ENCODE measurements around the gene ITGB1BP1. TPM values are rescaled to one million over a fixed set of nuclear protein-coding genes. Genes with fewer than 3 reads are reported as not detected.

ITGB1BP1 gene
- total RNA-seq, 1 experiment from 2014 or later = 32.7 TPM

DNA sequence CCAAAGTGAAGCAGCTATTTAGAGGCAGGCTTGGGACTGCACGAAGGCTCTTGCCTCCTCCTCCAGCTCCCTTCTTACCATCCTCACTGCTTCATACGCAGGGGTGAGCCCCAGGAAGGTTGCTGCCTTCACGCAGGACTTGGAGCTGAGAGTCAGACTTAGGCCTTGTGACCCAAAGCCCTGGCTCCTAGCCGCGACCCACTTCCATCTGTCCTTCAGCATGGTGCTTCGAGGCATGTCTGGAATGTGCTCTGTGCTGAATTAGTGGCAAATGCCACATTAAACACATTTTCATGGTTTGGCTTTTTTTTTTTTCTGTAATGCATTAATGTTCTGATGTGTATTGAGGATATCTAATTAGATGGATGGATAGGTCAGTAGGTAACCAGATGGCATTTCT, 37.5 kb downstream of the ITGB1BP1 start:
- no peak for ATAC-seq
- POLR2A ChIA-PET = no interaction called here
- no peaks in the 10 kb centered on the region for H3K9me3 Mint-ChIP-seq
- CTCF ChIA-PET = interaction anchor here (1.1 to 1.3 kb wide), 2 partner anchors 14 to 243 kb away, joined by 3 to 5 read pairs; no protein-coding TSS in a partner anchor
- DNase-seq (ENCODE audit: low spot score) = no peak
- TF ChIP-seq SMAD3 (CRISPR knock-in tag; IDR thresholded peaks at IDR 0.05; ENCODE audit: borderline replicate concordance) (no peak), ZNF671 (CRISPR knock-in tag; IDR thresholded peaks at IDR 0.05) (no peak), NFYB (CRISPR knock-in tag; conservative IDR thresholded peaks at IDR 0.05; ENCODE audit: low read depth) (no peak), RELA (CRISPR knock-in tag; IDR thresholded peaks at IDR 0.05; ENCODE audit: borderline replicate concordance) (no peak), JUN (CRISPR knock-in tag; IDR thresholded peaks at IDR 0.05) (no peak), FOXJ3 (CRISPR knock-in tag; IDR thresholded peaks at IDR 0.05; ENCODE audit: borderline replicate concordance) (no peak), ZNF416 (CRISPR knock-in tag; IDR thresholded peaks at IDR 0.05) (no peak), TEAD1 (CRISPR knock-in tag; IDR thresholded peaks at IDR 0.05) (no peak), PRRX2 (CRISPR knock-in tag; IDR thresholded peaks at IDR 0.05) (no peak)
- TF ChIP-seq, protein P1, sequence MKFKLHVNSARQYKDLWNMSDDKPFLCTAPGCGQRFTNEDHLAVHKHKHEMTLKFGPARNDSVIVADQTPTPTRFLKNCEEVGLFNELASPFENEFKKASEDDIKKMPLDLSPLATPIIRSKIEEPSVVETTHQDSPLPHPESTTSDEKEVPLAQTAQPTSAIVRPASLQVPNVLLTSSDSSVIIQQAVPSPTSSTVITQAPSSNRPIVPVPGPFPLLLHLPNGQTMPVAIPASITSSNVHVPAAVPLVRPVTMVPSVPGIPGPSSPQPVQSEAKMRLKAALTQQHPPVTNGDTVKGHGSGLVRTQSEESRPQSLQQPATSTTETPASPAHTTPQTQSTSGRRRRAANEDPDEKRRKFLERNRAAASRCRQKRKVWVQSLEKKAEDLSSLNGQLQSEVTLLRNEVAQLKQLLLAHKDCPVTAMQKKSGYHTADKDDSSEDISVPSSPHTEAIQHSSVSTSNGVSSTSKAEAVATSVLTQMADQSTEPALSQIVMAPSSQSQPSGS (CRISPR knock-in tag; IDR thresholded peaks at IDR 0.05; ENCODE audit: borderline replicate concordance, low read depth) = no peak
- TF ChIP-seq, protein P2, sequence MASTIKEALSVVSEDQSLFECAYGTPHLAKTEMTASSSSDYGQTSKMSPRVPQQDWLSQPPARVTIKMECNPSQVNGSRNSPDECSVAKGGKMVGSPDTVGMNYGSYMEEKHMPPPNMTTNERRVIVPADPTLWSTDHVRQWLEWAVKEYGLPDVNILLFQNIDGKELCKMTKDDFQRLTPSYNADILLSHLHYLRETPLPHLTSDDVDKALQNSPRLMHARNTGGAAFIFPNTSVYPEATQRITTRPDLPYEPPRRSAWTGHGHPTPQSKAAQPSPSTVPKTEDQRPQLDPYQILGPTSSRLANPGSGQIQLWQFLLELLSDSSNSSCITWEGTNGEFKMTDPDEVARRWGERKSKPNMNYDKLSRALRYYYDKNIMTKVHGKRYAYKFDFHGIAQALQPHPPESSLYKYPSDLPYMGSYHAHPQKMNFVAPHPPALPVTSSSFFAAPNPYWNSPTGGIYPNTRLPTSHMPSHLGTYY (CRISPR knock-in tag; IDR thresholded peaks at IDR 0.05) = no peak
- TF ChIP-seq, protein P3, sequence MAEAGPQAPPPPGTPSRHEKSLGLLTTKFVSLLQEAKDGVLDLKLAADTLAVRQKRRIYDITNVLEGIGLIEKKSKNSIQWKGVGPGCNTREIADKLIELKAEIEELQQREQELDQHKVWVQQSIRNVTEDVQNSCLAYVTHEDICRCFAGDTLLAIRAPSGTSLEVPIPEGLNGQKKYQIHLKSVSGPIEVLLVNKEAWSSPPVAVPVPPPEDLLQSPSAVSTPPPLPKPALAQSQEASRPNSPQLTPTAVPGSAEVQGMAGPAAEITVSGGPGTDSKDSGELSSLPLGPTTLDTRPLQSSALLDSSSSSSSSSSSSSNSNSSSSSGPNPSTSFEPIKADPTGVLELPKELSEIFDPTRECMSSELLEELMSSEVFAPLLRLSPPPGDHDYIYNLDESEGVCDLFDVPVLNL (CRISPR knock-in tag; IDR thresholded peaks at IDR 0.05; ENCODE audit: borderline replicate concordance, low read depth) = no peak
- TF ChIP-seq, protein P4, sequence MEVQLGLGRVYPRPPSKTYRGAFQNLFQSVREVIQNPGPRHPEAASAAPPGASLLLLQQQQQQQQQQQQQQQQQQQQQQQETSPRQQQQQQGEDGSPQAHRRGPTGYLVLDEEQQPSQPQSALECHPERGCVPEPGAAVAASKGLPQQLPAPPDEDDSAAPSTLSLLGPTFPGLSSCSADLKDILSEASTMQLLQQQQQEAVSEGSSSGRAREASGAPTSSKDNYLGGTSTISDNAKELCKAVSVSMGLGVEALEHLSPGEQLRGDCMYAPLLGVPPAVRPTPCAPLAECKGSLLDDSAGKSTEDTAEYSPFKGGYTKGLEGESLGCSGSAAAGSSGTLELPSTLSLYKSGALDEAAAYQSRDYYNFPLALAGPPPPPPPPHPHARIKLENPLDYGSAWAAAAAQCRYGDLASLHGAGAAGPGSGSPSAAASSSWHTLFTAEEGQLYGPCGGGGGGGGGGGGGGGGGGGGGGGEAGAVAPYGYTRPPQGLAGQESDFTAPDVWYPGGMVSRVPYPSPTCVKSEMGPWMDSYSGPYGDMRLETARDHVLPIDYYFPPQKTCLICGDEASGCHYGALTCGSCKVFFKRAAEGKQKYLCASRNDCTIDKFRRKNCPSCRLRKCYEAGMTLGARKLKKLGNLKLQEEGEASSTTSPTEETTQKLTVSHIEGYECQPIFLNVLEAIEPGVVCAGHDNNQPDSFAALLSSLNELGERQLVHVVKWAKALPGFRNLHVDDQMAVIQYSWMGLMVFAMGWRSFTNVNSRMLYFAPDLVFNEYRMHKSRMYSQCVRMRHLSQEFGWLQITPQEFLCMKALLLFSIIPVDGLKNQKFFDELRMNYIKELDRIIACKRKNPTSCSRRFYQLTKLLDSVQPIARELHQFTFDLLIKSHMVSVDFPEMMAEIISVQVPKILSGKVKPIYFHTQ (CRISPR knock-in tag; IDR thresholded peaks at IDR 0.05) = no peak
- TF ChIP-seq, protein P5, sequence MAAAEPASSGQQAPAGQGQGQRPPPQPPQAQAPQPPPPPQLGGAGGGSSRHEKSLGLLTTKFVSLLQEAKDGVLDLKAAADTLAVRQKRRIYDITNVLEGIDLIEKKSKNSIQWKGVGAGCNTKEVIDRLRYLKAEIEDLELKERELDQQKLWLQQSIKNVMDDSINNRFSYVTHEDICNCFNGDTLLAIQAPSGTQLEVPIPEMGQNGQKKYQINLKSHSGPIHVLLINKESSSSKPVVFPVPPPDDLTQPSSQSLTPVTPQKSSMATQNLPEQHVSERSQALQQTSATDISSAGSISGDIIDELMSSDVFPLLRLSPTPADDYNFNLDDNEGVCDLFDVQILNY (CRISPR knock-in tag; IDR thresholded peaks at IDR 0.05) = no peak
- H3K36me3 Mint-ChIP-seq = peaks cover 5% of the 10 kb centered on the region; the same call in 1 of the 2 replicates
- no peak overlapping the region; the same call in 1 of the 2 replicates for H3K27ac Mint-ChIP-seq
- H3K27me3 Mint-ChIP-seq (ENCODE audit: low read depth) = no peaks in the 10 kb centered on the region
- no peak overlapping the region for H3K4me3 Mint-ChIP-seq
- no peaks in the 10 kb centered on the region for H3K4me1 Mint-ChIP-seq

DNA sequence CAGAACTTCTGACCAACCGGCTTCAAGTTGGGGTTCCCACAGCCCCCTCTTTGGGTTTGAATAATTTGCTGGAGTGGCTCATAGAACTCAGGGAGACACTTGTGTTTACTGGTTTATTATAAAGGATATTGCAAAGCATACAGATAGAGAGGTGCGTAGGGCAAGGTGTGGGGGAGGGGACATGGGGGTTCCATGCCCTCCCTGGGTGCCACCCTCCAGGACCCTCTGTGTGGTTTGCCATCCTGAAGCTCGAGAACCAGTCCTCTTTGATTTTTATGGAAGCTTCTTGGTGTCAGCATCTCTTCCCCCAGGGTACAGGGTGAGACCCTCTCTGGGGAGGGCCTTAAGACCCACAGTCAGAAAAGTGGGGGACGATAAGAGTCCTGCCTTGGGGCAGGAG, 38.8 kb downstream of the ITGB1BP1 start:
- Mint-ChIP-seq H3K4me3 (no peak overlapping the region), H3K9me3 (no peaks in the 10 kb centered on the region), H3K36me3 (peaks cover 8% of the 10 kb centered on the region), H3K4me1 (no peaks in the 10 kb centered on the region), H3K27me3 (ENCODE audit: low read depth) (no peaks in the 10 kb centered on the region), H3K27ac (no peak overlapping the region)
- POLR2A ChIA-PET = no interaction called here
- DNase-seq (ENCODE audit: low spot score) (no peak), ATAC-seq (no peak)
- CTCF ChIA-PET = no interaction called here
- TF ChIP-seq, protein P6, sequence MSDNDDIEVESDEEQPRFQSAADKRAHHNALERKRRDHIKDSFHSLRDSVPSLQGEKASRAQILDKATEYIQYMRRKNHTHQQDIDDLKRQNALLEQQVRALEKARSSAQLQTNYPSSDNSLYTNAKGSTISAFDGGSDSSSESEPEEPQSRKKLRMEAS (CRISPR knock-in tag; IDR thresholded peaks at IDR 0.05) = no peak
- TF ChIP-seq GTF2I (CRISPR knock-in tag; conservative IDR thresholded peaks at IDR 0.05) (no peak), ZNF416 (CRISPR knock-in tag; IDR thresholded peaks at IDR 0.05) (no peak), SOX15 (CRISPR knock-in tag; IDR thresholded peaks at IDR 0.05) (no peak)
- TF ChIP-seq, protein P7, sequence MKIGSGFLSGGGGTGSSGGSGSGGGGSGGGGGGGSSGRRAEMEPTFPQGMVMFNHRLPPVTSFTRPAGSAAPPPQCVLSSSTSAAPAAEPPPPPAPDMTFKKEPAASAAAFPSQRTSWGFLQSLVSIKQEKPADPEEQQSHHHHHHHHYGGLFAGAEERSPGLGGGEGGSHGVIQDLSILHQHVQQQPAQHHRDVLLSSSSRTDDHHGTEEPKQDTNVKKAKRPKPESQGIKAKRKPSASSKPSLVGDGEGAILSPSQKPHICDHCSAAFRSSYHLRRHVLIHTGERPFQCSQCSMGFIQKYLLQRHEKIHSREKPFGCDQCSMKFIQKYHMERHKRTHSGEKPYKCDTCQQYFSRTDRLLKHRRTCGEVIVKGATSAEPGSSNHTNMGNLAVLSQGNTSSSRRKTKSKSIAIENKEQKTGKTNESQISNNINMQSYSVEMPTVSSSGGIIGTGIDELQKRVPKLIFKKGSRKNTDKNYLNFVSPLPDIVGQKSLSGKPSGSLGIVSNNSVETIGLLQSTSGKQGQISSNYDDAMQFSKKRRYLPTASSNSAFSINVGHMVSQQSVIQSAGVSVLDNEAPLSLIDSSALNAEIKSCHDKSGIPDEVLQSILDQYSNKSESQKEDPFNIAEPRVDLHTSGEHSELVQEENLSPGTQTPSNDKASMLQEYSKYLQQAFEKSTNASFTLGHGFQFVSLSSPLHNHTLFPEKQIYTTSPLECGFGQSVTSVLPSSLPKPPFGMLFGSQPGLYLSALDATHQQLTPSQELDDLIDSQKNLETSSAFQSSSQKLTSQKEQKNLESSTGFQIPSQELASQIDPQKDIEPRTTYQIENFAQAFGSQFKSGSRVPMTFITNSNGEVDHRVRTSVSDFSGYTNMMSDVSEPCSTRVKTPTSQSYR (CRISPR knock-in tag; IDR thresholded peaks at IDR 0.05) = no peak
- TF ChIP-seq, protein P8, sequence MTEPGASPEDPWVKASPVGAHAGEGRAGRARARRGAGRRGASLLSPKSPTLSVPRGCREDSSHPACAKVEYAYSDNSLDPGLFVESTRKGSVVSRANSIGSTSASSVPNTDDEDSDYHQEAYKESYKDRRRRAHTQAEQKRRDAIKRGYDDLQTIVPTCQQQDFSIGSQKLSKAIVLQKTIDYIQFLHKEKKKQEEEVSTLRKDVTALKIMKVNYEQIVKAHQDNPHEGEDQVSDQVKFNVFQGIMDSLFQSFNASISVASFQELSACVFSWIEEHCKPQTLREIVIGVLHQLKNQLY (CRISPR knock-in tag; IDR thresholded peaks at IDR 0.05) = no peak
- TF ChIP-seq, protein P9, sequence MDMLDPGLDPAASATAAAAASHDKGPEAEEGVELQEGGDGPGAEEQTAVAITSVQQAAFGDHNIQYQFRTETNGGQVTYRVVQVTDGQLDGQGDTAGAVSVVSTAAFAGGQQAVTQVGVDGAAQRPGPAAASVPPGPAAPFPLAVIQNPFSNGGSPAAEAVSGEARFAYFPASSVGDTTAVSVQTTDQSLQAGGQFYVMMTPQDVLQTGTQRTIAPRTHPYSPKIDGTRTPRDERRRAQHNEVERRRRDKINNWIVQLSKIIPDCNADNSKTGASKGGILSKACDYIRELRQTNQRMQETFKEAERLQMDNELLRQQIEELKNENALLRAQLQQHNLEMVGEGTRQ (CRISPR knock-in tag; IDR thresholded peaks at IDR 0.05) = no peak
- TF ChIP-seq, protein P10, sequence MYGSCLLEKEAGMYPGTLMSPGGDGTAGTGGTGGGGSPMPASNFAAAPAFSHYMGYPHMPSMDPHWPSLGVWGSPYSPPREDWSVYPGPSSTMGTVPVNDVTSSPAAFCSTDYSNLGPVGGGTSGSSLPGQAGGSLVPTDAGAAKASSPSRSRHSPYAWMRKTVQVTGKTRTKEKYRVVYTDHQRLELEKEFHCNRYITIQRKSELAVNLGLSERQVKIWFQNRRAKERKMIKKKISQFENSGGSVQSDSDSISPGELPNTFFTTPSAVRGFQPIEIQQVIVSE (CRISPR knock-in tag; IDR thresholded peaks at IDR 0.05; ENCODE audit: borderline replicate concordance) = no peak
